ENCODE data around the gene CEP19.

The CEP19 gene

GRCh38 chr3:196662711-196663571 lies 49.1 kb downstream of the CEP19 start:
- DNase-seq, result no peak

- DNase-seq, result peak; percentile 12
Measured at GRCh38 chr3:196662033-196662432, 50.0 kb downstream of the CEP19 start.

- DNase-seq, result no peak
Measured at GRCh38 chr3:196661400-196661799, 50.6 kb downstream of the CEP19 start.

GRCh38 chr3:196660381-196661166 lies 51.5 kb downstream of the CEP19 start:
- peak; percentile 1 for DNase-seq

GRCh38 chr3:196659901-196660351 lies 52.1 kb downstream of the CEP19 start:
- DNase-seq, result no peak
